Thymus (tissue), 11 donors: ENCODE measurements around the gene TBCC. TPM values are rescaled to one million over a fixed set of nuclear protein-coding genes. Genes with fewer than 3 reads are reported as not detected.
A peak's percentile ranks its signal among the peaks of the same experiment; 100 is the strongest.

ENCODE experiments used
- DNase-seq, 9 donors: peaks; one replicate each; pipeline ENCODE4 v3.0.0-alpha.2; 2013; ENCODE audit warnings: low spot score in 9 of 9, low read depth in 6 of 9, missing footprints in 1 of 9
- H3K27ac ChIP-seq, 2 donors: one replicate each; pipeline ENCODE4 v1.5.1; 2013; ENCODE audit warnings: control low read depth in 1 of 2, low read depth in 1 of 2, low read length in 1 of 2, mild to moderate bottlenecking in 1 of 2, moderate library complexity in 1 of 2
- H3K27me3 ChIP-seq, 2 donors: one replicate each; pipeline ENCODE4 v1.5.1; 2013; ENCODE audit warnings: low read length in 1 of 2; ENCODE audit not compliant: control insufficient read depth in 2 of 2, insufficient read depth in 1 of 2
- H3K36me3 ChIP-seq, 2 donors: one replicate each; pipeline ENCODE4 v1.5.1; 2013; ENCODE audit warnings: low read length in 1 of 2, mild to moderate bottlenecking in 1 of 2, moderate library complexity in 1 of 2; ENCODE audit not compliant: control insufficient read depth in 2 of 2, insufficient read depth in 2 of 2
- H3K4me1 ChIP-seq, 2 donors: one replicate each; pipeline ENCODE4 v1.5.1; 2013; ENCODE audit warnings: low read length in 2 of 2; ENCODE audit not compliant: control insufficient read depth in 2 of 2, insufficient read depth in 2 of 2
- H3K4me3 ChIP-seq, 2 donors: one replicate each; pipeline ENCODE4 v1.5.1; 2013; ENCODE audit warnings: low read length in 2 of 2, control low read depth in 1 of 2, mild to moderate bottlenecking in 1 of 2
- H3K9me3 ChIP-seq, 2 donors: one replicate each; pipeline ENCODE4 v1.5.1; 2013; ENCODE audit warnings: low read length in 1 of 2, mild to moderate bottlenecking in 1 of 2; ENCODE audit not compliant: control insufficient read depth in 2 of 2, insufficient read depth in 1 of 2
- WGBS: extraction: QIAGEN DNeasy Blood & Tissue Kit; methylation state at CpG from one replicate; pipeline ENCODE4 v1.1.7; 2013; 5-methylcytosine and 5-hydroxymethylcytosine counted together
- polyA plus RNA-seq: library from polyadenylated mRNA; stranded (reverse); fragments of 200-250 nt; gene quantifications from one replicate; pipeline ENCODE4 v1.2.3, GENCODE V29; 2013
- total RNA-seq: library from RNA; stranded (reverse); fragments of 120-200 nt; gene quantifications from one replicate; pipeline ENCODE4 v1.2.4, GENCODE V29; 2013
- donor health status: healthy.

The TBCC gene
- total and polyA plus RNA-seq, 2 donors: 31.2 to 64.5 TPM

GRCh38 chr6:42762426-42762859 is 16.5 kb upstream of the TBCC start:
- Histone ChIP-seq H3K4me1 (peaks cover 0 to 3% of the 10 kb centered on the region in 2 donors), H3K27ac (no peak overlapping the region), H3K36me3 (no peaks in the 10 kb centered on the region), H3K9me3 (no peaks in the 10 kb centered on the region), H3K4me3 (no peak overlapping the region), H3K27me3 (no peaks in the 10 kb centered on the region)
- no peak for DNase-seq
- WGBS: 98% methylated on average over 3 of the region's 3 CpGs

DNA sequence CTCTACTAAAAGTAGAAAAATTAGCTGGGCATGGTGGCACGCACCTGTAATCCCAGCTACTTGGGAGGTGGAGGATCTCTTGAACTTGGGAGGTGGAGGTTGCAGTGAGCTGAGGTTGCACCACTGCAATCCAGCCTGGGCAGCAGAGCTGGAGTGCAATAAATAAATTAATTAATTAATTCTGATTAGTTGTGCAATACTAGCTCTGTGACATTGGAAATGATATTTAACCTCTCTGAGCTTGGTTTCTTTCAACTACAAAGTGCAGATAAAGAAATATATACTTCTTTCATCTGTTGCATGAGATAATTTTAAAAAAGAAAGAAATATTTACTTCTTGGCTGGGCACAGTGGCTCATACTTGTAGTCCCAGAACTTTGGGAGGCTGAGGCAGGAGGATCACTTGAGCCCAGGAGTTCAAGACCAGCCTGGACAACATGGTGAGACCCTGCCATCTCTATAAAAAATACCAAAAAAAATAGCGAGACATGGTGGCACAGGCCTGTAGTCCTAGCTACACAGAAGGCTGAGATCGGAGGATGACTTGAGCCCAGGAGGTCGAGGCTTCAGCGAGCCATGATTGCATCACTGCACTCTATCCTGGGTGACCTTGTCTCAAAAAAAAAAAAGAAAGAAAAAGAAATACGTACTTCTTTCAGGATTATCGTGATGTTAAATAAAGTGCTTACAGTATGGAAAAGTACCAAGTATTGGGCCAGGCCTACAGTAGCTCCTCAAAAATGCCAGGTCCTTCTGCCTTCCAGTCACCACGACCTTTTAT is 15.6 kb upstream of the TBCC start:
- H3K27ac ChIP-seq: no peak overlapping the region
- no peak overlapping the region for H3K4me3 ChIP-seq
- 98% methylated on average over 8 of the region's 8 CpGs for WGBS
- H3K9me3 ChIP-seq: no peaks in the 10 kb centered on the region
- peaks cover 0 to 10% of the 10 kb centered on the region in 2 donors for H3K4me1 ChIP-seq
- H3K36me3 ChIP-seq: no peaks in the 10 kb centered on the region
- no peak for DNase-seq
- H3K27me3 ChIP-seq: no peaks in the 10 kb centered on the region

- H3K27ac ChIP-seq: no peak overlapping the region
- no peaks in the 10 kb centered on the region for H3K36me3 ChIP-seq
- no peak for DNase-seq
- H3K9me3 ChIP-seq: no peaks in the 10 kb centered on the region
- peaks cover 0 to 13% of the 10 kb centered on the region in 2 donors for H3K4me1 ChIP-seq
- H3K27me3 ChIP-seq: no peaks in the 10 kb centered on the region
- H3K4me3 ChIP-seq: no peak overlapping the region
- WGBS: 99% methylated on average over 3 of the region's 3 CpGs
These were observed 13.0 kb upstream of the TBCC start for GRCh38 chr6:42758756-42759430.

- Histone ChIP-seq H3K36me3 (no peaks in the 10 kb centered on the region), H3K27ac (no peak overlapping the region), H3K4me3 (no peak overlapping the region), H3K9me3 (no peaks in the 10 kb centered on the region), H3K27me3 (no peaks in the 10 kb centered on the region), H3K4me1 (peaks cover 0 to 13% of the 10 kb centered on the region in 2 donors)
- 47% methylated on average over 7 of the region's 7 CpGs for WGBS
- DNase-seq: peak in 4 of 9 donors; percentile 39 to 76 (median 48)
These were observed 10.8 kb upstream of the TBCC start for GRCh38 chr6:42756722-42757121.

- Histone ChIP-seq H3K4me1 (peaks cover 0 to 13% of the 10 kb centered on the region in 2 donors), H3K4me3 (no peak overlapping the region), H3K36me3 (no peaks in the 10 kb centered on the region), H3K27me3 (no peaks in the 10 kb centered on the region), H3K9me3 (peaks cover 0 to 2% of the 10 kb centered on the region in 2 donors), H3K27ac (no peak overlapping the region)
- DNase-seq: no peak
- 97% methylated on average over 5 of the region's 5 CpGs for WGBS
These were observed 8.9 kb upstream of the TBCC start for GRCh38 chr6:42754759-42755158.

- H3K27me3 ChIP-seq: no peaks in the 10 kb centered on the region
- no peak overlapping the region for H3K4me3 ChIP-seq
- peaks cover 0 to 11% of the 10 kb centered on the region in 2 donors for H3K4me1 ChIP-seq
- 91% methylated on average over 3 of the region's 3 CpGs for WGBS
- no peak for DNase-seq
- no peaks in the 10 kb centered on the region for H3K36me3 ChIP-seq
- peaks cover 0 to 2% of the 10 kb centered on the region in 2 donors for H3K9me3 ChIP-seq
- H3K27ac ChIP-seq: no peak overlapping the region
These were observed 5.2 kb upstream of the TBCC start for GRCh38 chr6:42751055-42751454.

GRCh38 chr6:42748203-42748898 is 2.4 kb upstream of the TBCC start:
- WGBS: 92% methylated on average over 8 of the region's 8 CpGs
- peaks cover 12 to 21% of the 10 kb centered on the region in 2 donors for H3K4me1 ChIP-seq
- H3K27ac ChIP-seq: no peak overlapping the region
- no peaks in the 10 kb centered on the region for H3K27me3 ChIP-seq
- peaks cover 0 to 9% of the 10 kb centered on the region in 2 donors for H3K9me3 ChIP-seq
- no peak for DNase-seq
- H3K4me3 ChIP-seq: no peak overlapping the region
- H3K36me3 ChIP-seq: no peaks in the 10 kb centered on the region

DNA sequence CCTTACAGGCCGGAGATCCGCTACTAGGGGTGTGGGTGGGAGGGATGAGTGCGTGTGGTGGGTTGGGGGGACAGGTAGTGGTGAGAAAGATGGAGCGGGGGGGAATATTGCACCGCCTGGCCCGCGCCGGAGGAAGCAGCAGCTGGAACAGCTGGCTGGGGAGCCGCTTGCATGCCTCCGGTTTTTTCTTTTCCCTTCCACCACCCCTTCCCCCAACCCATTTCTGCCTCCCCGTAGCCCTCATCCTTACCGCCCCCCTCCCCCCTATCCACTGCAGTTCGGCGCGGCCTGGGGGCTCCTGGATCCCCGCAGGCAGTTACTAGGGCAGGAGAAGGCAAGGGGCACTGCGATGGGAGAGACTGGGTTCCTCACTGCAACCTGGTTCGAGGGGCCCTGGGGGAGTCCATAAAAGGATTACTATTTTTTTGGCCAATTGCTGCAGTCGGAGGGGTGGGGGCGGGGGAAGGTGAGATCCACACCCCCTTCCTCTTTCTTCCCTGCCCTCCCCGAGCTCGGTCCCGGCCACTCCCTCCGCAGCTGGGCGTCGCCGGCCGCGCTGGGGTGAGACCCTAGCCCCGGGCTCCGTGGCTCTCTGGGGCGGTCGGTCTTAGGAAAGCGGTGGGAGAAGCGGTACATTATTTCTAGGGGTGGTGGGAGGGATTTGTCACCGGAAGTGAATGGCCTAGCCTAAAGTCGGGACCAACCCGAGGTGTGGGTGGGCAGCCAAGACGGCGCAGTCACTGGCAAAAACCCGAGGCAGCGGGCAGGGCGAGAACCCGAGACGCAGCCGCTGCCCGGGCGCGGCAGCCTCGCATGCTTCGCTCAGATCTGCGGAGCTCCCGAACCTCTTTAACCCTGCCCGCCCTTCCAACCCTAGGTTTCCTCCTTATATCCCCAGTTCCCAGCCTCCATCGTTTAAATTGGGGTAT is 824 bp upstream of the TBCC start:
- DNase-seq: peak; percentile 53 to 89 (median 71)
- H3K36me3 ChIP-seq: no peaks in the 10 kb centered on the region
- H3K27ac ChIP-seq: peak overlapping the region; percentile 98
- peaks cover 12 to 21% of the 10 kb centered on the region in 2 donors for H3K4me1 ChIP-seq
- no peaks in the 10 kb centered on the region for H3K27me3 ChIP-seq
- H3K9me3 ChIP-seq: peaks cover 0 to 9% of the 10 kb centered on the region in 2 donors
- WGBS: under 1% methylated on average over 55 of the region's 55 CpGs
- peak overlapping the region; percentile 71 to 76 for H3K4me3 ChIP-seq
